HT-29 (cell line): Measurements from ENCODE around the gene OR10AD1. TPM values are rescaled to one million over a fixed set of nuclear protein-coding genes. Genes with fewer than 3 reads are reported as not detected.

ENCODE experiments used
- DNase-seq: peaks from one replicate; pipeline ENCODE4 v3.0.0-alpha.2; 2015; ENCODE audit warnings: low spot score
- total RNA-seq: library from RNA; depleted of rRNA; stranded (reverse); fragments of >200 nt; shearing (Covaris generic); gene quantifications from 2 replicates; pipeline ENCODE4 v1.2.3, GENCODE V29; 2014

OR10AD1 gene
- total RNA-seq, 1 experiment from 2014 or later = not detected

DNA sequence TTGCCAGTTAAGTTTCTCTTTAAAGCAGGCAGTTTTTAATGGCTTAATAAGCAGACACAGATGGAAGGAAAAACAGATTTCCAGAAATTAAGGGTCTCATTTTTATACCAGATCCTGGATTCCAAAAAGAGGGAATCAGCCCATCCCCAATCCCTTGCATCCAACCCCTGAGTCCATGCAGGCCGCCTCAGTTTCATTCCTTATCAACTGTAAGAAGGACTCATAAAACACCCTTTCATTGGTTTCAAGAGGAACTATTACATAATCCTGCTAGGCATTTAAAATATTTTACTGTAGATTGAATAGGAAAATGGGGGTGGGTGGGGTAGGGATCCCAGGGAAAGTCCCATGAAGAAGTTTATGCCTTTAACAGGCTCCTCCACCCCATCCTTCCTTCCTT, 10.2 kb downstream of the OR10AD1 start:
- DNase-seq = no peak

DNA sequence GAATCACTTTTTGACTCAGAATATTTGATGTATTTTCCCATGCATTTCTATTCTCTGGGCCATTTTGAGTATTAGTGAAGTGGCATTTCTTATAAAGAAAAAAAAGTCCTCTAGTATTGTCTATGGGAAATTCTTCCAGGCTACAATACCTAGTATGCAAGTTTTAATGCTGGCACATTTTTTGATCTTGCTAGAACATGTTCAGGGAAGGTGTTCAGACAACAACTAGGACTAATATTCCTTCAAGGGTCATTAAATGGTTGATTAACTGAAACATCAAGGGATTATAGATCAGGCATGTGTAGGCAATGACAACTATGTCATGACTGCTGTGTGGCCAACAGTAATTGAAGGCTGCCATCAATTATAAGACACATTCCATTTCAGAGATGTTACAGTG, 12.0 kb downstream of the OR10AD1 start:
- DNase-seq = no peak

DNA sequence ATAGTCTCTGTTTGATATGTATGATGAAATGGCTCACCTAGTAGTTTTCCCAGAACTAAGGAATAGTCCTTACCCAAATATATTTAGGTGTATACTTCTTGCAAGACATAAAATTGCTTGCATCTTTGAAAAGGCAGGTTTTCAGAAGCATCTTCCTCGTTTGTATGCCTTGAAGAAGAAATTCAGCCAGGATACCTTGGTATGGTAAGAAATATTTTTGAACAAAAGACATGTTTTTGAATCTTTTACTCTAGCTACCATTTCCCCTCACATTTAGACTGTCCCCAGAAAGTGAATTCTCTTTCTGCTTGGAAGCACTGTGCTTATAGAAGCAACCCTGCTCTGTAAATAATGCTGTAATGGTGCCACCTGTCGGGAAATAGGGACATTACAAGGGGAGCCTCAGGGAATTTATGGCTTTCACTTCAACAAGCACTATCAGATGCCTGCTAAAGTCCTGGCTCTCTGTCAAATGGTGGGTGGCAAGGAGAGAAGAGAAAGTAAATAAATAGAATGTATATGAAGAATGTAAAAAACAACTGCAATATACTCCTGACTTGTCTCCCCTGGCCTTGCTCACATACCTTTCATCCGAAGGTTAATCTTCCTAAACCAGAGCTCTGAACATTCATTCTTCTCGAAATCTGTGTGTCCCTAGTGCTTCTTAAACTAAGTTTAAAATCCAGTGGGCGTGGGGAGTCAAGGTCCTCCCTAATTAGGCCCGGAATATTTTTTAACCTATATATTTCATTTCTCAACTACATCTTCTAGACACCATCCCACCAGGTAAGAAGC, 13.6 kb downstream of the OR10AD1 start:
- DNase-seq = peak; percentile 93

DNA sequence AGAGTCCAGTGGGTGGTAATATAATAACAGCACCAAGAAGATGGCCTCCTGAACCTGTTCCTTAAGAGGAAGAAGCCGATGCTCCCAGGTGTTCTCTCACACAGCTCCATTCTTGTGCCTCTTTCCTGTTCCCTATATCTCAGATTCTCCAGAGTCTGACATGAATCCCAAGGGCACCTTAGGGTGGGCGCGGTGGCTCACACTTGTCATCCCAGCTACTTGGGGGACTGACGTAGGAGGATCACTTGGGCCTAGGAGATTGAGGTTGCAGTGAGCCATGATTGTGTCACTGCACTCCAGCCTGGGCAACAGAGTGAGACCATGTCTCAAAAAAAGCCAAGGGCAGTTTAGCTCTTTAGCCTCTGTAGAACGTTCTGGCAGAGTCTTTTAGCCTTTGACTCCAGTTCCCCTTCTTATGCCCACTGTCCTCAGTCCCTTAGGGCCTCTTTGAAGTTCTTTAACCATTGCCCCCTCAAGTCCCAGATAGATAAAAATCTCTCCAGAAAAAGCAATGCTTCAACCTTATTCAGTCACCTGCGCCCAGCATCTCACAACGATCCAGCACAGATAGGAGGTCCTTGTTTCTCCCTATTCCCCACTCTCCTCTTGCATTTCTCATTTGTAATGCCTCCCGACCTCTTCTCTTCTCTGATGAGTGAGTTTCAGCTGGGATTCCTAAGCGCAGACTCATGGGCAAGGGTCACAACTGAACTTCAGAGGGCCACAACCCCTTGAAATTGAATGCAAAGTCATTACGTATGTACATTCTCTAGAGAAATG, 15.0 kb downstream of the OR10AD1 start:
- DNase-seq = no peak

DNA sequence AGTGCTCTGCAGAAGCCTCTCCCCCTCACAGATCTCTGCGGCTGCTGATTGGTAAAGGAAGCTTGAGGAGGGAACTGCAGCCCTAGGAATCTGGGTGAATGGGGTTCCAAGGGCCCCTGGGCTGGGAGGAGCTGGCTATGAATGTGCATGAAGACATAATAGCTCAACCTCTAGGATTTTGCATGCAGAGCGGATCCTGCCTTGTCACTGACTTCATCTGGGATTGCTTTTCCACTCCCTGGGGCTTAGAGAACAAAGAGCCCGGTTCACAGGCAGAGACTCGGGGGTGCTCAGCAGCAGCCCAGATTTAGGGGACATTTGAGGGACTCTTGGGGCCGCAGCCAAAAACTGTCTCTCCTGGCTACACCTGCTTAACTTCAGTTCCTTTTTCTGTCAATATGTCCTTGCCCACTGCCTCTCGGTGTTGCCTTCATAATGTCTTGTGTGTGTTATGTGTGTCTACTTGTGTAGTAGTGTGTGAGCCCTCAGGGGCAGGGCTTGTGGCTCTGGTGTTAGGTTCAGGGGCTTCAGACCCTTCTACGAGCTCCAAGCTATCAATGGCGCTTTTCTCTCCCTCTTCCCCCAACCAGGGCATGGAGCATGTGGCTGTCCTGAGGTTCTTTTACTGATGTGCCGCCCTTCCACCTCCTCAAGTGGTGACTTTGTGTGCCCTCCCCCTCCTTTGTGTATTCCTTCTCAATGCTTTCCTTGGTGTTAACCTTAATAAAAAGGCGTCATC, 17.7 kb downstream of the OR10AD1 start:
- DNase-seq = no peak

DNA sequence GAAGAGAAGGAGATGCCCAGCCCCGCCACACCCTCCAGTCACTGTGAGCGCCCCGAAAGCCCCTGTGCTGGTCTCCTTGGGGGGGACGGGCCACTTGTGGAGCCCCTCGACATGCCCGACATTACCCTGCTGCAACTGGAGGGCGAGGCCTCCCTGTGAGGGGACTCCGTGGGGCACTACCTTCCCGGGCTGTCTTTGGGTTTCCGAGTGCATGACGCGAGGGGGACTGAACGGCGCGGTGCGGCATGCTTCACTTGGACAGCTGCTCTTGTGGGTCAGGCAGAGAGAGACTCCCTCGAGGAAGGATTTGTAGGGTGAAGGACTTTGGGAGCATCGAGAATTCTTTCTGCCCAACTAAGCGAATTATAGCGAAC, 18.6 kb downstream of the OR10AD1 start:
- DNase-seq = no peak

DNA sequence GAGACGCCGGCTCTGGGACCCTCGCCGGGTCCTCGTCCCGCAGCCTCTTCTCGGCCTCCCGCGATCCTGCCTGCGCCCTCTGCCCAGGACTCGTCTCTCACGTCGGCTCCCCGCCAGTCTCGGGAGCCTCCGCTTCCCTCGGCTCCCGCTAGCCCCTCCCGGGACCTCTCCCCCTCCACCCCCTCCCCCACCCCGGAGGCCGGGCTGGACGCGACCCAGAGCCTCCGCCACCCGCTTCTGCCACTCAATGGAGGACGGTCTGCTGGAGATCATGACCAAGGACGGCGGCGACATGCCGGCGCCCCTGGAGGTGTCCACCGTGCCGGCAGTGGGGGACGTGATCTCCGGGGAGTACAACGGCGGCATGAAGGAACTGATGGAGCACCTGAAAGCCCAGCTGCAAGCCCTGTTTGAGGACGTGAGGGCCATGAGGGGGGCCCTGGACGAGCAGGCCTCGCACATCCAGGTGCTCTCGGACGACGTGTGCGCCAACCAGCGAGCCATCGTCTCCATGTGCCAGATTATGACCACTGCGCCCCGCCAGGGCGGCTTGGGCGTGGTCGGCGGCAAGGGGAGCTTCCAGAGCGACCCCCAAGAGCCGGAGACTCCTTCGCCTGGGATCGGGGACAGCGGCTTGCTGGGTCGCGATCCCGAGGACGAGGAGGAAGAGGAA, 19.1 kb downstream of the OR10AD1 start:
- DNase-seq = no peak

DNA sequence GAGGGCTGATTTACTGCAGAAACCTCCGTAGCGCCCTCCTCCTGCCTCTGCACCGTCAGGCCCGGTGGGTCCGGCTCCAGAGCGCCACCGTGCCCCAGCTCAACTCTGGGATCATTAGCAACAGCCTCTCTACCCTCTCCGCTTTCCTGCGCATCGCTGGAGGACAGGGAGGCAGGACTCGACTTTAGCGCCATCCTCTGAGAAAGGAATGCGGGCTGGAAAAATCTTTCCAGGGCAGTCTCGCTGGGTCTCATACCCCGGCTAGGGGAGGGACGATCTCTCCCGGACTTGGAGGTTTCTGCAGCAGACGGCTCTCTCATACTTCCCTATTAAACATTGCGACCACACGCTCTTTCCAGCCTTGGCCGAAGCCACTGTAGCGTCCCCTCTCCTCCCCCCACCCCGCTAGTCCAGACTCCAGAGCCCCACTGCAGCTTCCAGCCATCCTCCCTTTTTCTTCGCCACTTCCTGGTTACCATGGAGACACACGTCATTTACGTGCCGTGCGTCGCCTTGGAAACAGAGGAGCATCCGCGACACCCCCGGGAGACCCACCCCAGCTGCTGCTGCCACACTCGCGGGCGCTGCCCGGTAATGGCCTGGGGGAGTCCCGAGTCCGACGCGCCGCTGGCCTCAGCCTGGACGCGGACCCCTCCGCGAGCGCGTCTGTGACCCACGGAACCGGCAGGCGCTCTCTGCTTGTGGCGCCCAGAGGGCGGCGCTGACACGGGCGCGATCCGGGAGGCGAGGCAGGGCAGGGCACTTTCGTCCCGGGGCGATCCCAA, 19.8 kb downstream of the OR10AD1 start, which contains the start of gene CCDC184:
TSS of gene CCDC184 (plus strand) at position 554 of the 785 bp plus-strand sequence. CDS start 479 bp downstream, outside the sequence.
- no peak for DNase-seq

DNA sequence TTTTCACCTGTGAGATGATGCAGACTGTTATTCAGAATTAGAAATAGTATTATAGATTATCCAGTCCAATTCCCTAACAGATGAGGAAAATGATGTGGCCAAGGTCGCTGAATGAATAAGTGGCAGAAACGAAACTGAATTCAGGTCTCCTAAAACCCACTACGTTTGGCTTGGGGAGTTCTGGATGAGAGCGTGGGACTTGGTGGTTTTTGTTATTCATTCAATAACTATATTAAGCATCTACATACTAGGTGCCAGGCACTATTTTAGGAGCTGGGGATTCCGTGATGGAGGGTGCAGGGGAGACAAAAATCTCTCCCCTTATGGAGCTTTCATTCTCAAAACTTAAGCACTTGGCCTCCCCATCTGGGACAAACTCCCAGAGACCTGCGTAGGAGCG, 20.5 kb downstream of the OR10AD1 start:
- no peak for DNase-seq

DNA sequence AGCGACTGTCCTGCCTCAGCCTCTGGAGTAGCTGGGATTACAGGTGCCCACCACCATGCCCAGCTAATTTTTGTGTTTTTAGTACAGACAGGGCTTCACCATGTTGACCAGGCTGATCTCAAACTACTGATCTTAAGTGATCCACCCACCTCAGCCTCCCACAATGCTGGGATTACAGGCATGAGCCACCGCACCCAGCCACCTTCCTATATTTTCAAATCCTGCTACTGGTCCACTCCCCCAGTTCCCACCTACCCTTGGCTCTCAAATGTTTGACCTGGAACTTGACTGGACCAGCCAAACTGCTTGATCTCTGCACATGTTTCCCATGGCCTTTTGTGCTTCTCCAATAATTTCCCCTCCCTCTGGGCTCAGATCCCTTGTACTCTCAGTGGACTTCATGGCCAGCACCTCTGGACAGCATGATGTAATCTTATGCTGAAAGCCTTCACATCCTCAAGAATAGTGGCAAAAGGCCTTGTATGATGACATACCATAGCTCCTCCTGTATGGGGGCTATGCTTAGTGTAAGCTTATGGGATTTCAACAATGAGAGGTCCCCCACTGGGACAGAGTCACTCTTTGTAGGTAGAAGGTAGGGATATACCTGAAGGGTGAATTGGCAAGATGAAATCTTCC, 22.1 kb downstream of the OR10AD1 start:
- DNase-seq = no peak

DNA sequence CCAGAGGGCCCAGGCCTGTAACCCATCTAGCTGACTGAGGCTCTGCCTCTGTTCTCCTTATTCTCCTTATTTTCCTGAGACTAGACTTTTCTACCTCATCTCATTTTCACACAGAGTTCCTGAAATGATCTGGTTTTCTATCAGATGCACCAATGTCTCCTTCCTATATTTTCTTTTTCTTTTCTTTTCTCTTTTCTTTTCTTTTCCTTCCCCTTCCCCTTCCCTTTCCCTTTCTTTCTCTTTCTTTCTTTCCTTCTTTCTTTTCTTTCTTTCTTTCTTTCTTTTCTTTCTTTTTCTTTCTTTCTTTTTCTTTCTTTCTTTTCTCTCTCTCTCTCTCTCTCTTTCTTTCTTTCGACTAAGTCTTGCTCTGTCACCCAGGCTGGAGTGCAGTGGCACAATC, 22.7 kb downstream of the OR10AD1 start:
- DNase-seq = no peak

DNA sequence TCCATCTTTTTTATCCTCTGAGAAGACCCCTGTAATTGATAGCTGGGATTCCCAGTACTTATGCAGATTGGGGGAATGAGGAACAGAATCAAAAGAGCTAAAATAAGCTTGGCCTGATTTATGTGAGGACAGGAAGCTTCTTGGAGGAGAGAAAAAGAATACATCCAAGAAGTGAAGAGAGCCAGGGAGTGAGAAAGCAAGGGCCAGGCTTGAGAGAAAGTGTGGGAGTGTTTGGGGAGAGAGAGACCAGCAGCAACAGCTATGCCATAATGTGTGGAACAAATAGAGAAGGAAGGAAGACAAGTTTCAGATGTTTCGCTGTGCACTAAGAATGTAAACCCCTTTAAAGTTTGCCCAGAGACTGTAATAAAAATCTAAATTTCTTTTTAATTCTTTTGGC, 23.6 kb downstream of the OR10AD1 start:
- no peak for DNase-seq

DNA sequence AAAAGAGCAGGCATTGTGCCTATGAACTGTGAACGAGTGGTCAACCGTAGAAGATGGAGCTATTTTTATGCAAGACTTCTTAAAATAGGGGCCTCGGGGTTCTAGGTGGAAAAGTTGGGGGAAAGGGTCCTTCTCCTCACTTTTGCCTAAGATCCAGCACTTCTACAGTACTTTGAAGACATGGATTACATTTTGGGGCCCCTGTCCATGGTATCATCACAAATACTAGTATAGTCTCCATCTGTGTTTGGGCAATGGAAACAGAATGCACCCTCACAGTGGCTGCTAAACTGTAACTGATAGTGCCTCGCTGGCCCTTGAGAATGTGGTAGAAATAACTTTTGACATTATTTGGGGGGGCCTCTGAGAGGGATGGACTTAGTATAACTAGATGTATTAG, 25.1 kb downstream of the OR10AD1 start:
- DNase-seq = no peak

DNA sequence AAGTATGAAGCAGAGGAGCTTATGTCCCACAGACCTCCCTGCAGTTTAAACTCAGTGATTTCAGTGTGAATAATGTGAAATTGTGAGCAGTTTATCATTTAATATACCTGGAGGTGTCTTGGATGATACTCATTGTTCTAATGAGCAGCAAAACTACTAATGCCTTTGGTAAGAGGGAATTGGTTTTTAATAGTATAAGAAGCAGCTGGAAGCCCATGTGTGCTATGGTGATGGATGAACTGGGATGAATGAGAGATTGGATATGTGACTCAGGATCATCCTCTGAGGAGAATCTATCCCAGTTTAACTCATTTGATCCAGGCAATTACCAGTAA, 26.7 kb downstream of the OR10AD1 start:
- DNase-seq = no peak

DNA sequence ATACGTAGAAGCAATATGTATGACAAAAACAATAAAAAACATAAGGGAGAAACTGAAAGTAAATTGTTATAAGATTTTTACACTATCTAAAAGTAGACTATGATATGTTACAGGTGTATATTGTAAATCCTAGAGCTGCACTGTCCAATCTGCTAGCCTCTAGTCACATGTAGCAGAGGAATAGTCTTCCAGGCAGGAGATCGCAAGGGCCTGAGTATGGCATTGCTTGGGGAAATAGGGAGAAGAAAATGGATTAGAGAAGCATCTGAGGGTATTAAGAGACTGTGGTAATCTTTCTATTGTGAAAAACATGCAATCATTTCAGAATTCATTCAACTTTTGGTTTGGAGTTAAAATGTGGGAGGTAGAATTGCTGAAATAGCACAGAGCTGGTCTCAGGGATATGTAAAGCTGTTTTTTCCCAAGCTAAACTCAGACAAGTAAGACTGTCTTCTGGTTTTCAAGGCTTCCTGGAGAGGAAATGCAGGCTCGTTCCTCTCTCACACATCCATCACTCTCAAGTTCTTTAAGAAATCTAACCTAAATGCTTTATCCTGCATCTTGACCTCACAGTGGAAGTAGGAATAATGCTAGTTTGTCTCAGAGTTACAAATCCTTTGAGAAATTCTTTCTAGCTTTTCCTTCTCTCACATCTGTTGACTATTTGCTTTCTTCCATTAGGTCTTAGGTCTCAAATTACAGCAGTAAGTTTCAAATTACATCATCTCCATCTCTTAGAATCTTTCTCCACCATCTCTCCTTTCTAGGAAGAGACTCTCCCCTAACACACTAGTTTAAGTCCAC, 27.3 kb downstream of the OR10AD1 start:
- no peak for DNase-seq

DNA sequence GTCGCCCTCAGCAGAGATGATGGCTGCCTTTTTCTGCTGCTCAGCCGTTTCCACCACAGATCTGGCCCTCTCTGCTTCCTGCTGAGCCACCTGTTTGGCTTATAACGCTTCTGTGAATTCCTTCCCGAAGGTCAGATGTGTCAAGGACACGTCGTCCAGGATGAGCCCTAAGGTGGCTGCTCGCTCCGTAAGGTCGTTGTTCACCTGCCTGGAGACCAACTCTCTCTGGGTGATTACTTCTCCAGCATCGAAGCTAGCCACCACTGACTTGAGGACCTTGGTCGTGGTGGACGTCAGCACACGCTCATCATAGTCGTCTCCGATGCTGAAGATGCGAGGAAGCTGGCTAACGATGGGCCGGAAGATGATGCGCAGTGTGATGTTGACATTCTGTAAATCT, 34.1 kb downstream of the OR10AD1 start:
- DNase-seq = no peak

DNA sequence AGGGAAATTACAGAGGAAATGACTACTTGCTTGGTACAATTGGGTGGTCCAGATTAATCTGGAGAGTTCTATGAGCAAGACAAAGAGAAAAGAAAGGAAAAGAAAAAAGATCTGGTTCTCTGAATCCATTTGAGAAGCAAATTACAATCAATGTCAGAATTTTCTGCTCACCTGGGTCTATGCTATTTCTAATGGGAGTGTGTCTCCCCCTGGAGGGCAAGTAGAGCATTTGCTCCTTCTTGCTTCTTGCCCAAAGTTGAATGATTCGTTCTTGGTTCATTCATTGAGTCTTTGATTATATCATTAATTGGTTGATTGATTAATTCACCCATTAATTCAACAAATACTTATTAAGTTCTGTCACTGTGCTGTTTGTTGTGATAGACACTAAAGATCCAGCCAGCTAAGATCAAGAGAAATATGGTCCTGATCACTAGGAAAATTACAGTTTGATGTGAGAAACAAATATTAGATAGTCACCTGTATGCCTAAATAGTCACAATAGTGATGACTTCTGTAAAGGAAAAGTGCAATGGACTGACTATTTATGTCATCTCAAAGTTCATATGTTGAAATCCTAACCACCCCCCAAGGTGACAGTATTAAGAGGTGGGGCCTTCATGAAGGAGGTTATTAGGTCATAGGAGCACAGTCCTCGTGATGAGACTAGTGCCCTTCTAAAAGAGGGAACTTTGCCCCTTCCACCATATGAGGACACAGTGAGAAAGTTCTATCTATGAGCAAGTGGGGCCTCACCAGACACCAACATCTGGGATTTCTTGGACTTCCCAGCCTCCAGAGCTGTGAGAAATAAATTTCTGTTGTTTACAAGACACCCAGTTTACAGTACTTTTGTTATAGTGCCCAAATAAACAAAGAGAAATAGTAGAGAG, 37.8 kb downstream of the OR10AD1 start:
- peak; percentile 73 for DNase-seq

DNA sequence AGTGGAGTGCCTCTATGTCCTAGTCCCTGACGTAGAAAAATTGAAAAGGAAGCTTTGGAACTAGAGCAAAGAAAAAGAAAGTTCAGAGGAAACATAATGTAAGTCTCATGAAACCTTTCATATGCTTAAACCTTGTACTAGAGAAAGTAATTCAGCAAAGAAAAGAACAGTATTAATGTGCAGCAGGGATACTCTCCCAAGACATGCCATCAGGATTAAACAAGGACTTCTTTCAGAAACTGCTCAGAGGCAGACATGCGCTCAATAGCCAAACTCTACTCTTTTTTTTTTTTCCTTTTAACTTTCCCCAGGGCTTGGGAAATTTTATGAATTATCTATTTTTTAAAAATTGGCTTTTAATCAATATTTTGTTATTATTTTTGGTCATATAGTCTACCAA, 38.6 kb downstream of the OR10AD1 start:
- no peak for DNase-seq
